Karpas-422 (cell line): ENCODE data around the gene FBXW2. TPM values are rescaled to one million over a fixed set of nuclear protein-coding genes. Genes with fewer than 3 reads are reported as not detected.

ENCODE experiments used
- DNase-seq: peaks from one replicate; pipeline ENCODE4 v3.0.0-alpha.2; 2015
- H2AFZ ChIP-seq: fragments of 200-600 bp; sonication (generic); 2 replicates; pipeline ENCODE4 v1.6.1; 2014; ENCODE audit warnings: antibody characterized with exemption, low read length, mixed read lengths
- H3K27ac ChIP-seq: fragments of 200-600 bp; sonication (generic); 2 replicates; pipeline ENCODE4 v1.5.1; 2014; ENCODE audit warnings: mild to moderate bottlenecking, low read length, moderate library complexity
- H3K27me3 ChIP-seq: fragments of 200-600 bp; sonication (generic); 2 replicates; pipeline ENCODE4 v1.6.1; 2014; ENCODE audit warnings: low read length, mixed read lengths
- H3K36me3 ChIP-seq: fragments of 200-600 bp; sonication (generic); 2 replicates; pipeline ENCODE4 v1.6.1; 2014; ENCODE audit warnings: low read length, mixed read lengths; ENCODE audit not compliant: insufficient read depth
- H3K4me1 ChIP-seq: fragments of 200-600 bp; sonication (generic); 2 replicates; pipeline ENCODE4 v1.6.1; 2014; ENCODE audit warnings: mild to moderate bottlenecking, low read length, mixed read lengths
- H3K4me2 ChIP-seq: fragments of 200-600 bp; sonication (generic); 2 replicates; pipeline ENCODE4 v1.6.1; 2014; ENCODE audit warnings: low read length, low read depth, mild to moderate bottlenecking; ENCODE audit not compliant: poor library complexity, severe bottlenecking
- H3K4me3 ChIP-seq: fragments of 200-600 bp; sonication (generic); 2 replicates; pipeline ENCODE4 v1.5.1; 2014; ENCODE audit warnings: mild to moderate bottlenecking, antibody characterized with exemption, low read length, mixed read lengths
- H3K79me2 ChIP-seq: fragments of 200-600 bp; sonication (generic); 2 replicates; pipeline ENCODE4 v1.6.1; 2014; ENCODE audit warnings: mild to moderate bottlenecking, low read length, mixed read lengths
- H3K9ac ChIP-seq: fragments of 200-600 bp; sonication (generic); 2 replicates; pipeline ENCODE4 v1.6.0; 2014; ENCODE audit warnings: low read length
- H3K9me2 ChIP-seq: fragments of 200-600 bp; sonication (generic), shearing (Covaris generic); replicated peaks from 2 replicates; pipeline ENCODE4 v1.6.0; 2014; ENCODE audit warnings: mild to moderate bottlenecking, low read length, moderate library complexity; ENCODE audit not compliant: insufficient read depth
- H3K9me3 ChIP-seq: fragments of 300-700, 200-600 bp; sonication (generic); 2 replicates; pipeline ENCODE4 v1.6.1; 2014; ENCODE audit warnings: low read length, mixed read lengths
- H4K20me1 ChIP-seq: fragments of 200-600 bp; sonication (generic); 2 replicates; pipeline ENCODE4 v1.6.1; 2014; ENCODE audit warnings: mild to moderate bottlenecking, antibody characterized with exemption, low read length, low read depth; ENCODE audit not compliant: insufficient read depth
- total RNA-seq: library from RNA; depleted of rRNA; stranded (reverse); fragments of >200 nt; shearing (Covaris generic); gene quantifications from 2 replicates; pipeline ENCODE4 v1.2.3, GENCODE V29; 2014; ENCODE audit warnings: low replicate concordance

Gene FBXW2
- total RNA-seq, 1 experiment from 2014 or later, result 42.0 TPM

GRCh38 chr9:120736881-120737280, 56.3 kb downstream of the FBXW2 start:
- no peak for DNase-seq
- H3K27ac ChIP-seq, result peak overlapping the region; percentile 99

DNA sequence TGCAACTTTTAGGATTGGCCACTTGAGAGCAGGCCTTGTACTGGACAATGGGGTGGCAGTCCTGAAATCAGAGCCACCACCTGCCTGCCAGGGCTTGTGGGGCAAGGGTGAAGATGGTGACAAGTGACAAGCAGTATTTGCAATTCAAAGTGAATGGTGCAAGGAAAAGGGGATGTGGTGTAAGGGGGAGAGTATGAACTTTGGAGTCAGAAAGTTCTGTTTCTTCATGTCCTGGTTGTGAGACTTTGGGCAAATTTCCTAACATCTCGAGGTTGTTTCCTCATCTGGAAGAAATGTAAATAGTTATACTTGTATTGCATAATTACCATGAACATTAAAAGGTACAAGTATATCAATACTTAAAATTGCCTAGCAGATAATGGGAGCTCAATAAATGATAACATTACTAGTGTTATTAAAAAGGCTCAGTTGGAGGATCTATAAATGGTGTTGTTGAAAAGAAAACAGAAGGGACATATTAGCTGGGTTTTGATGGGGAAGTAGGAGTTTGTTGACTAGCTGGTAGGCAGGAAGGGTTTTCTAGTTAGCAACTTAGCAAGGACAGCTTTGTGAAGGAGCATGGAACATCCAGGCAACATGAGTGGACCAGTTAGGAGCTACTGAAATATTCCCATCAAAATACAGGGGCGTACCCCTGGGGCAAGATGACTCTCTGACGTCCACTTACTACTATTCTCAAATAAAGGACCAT, 57.6 kb downstream of the FBXW2 start:
- H3K27ac ChIP-seq, result peak overlapping the region; percentile 99
- H3K9me3 ChIP-seq, result no peaks in the 10 kb centered on the region
- no peaks in the 10 kb centered on the region for H3K9me2 ChIP-seq
- DNase-seq, result peak; percentile 93
- H3K27me3 ChIP-seq, result no peaks in the 10 kb centered on the region
- peak overlapping the region; percentile 70 for H3K9ac ChIP-seq
- H3K4me2 ChIP-seq, result peak overlapping the region; percentile 64
- peak overlapping the region; percentile 26 for H3K4me3 ChIP-seq
- H3K79me2 ChIP-seq, result no peaks in the 10 kb centered on the region
- peaks cover 67% of the 10 kb centered on the region for H3K4me1 ChIP-seq
- H3K36me3 ChIP-seq, result no peaks in the 10 kb centered on the region; the same call in 1 of the 2 replicates
- H4K20me1 ChIP-seq, result no peaks in the 10 kb centered on the region
- H2AFZ ChIP-seq, result no peak overlapping the region

More at GRCh38 chr9:120736881-120737280, 56.3 kb downstream of the FBXW2 start:
- no peaks in the 10 kb centered on the region for H3K9me3 ChIP-seq
- H3K36me3 ChIP-seq, result no peaks in the 10 kb centered on the region; the same call in 1 of the 2 replicates
- H3K4me1 ChIP-seq, result peaks cover 67% of the 10 kb centered on the region
- no peak overlapping the region for H2AFZ ChIP-seq
- H3K4me3 ChIP-seq, result no peak overlapping the region
- H3K4me2 ChIP-seq, result no peak overlapping the region
- H3K27me3 ChIP-seq, result no peaks in the 10 kb centered on the region
- no peaks in the 10 kb centered on the region for H4K20me1 ChIP-seq
- no peaks in the 10 kb centered on the region for H3K79me2 ChIP-seq
- H3K9me2 ChIP-seq, result no peaks in the 10 kb centered on the region
- H3K9ac ChIP-seq, result no peak overlapping the region

GRCh38 chr9:120734607-120735410, 58.4 kb downstream of the FBXW2 start:
- H3K27me3 ChIP-seq, result no peaks in the 10 kb centered on the region

DNA sequence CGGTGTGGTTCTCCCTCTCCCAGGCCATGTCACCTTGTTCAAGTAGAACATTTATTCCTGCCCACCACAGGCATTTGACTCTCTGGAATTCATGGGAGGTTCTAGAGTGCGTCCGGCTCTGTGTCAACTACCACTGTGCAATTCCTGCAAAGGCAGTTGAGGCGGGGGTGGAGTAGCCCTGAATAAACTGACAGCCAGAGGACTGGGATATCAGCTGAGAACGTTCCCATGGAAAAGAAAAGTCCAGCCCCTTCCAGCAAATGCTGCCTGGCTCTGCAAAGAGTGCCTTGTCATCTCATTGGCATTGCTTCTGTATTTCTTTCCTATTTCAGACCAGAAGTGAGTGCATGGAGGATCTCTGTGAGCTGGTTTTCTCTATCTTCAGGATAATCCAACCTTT, 60.0 kb downstream of the FBXW2 start:
- peaks cover 87% of the 10 kb centered on the region for H3K4me1 ChIP-seq
- H3K4me3 ChIP-seq, result no peak overlapping the region
- no peaks in the 10 kb centered on the region for H3K79me2 ChIP-seq
- H3K27me3 ChIP-seq, result no peaks in the 10 kb centered on the region
- H2AFZ ChIP-seq, result no peak overlapping the region
- no peak for DNase-seq
- H4K20me1 ChIP-seq, result no peaks in the 10 kb centered on the region
- H3K9me3 ChIP-seq, result no peaks in the 10 kb centered on the region
- no peaks in the 10 kb centered on the region for H3K9me2 ChIP-seq
- no peaks in the 10 kb centered on the region; the same call in 1 of the 2 replicates for H3K36me3 ChIP-seq
- peak overlapping the region; percentile 99 for H3K27ac ChIP-seq
- H3K9ac ChIP-seq, result peak overlapping the region; percentile 32; the same call in 1 of the 2 replicates
- H3K4me2 ChIP-seq, result no peak overlapping the region

More at GRCh38 chr9:120734607-120735410, 58.4 kb downstream of the FBXW2 start:
- no peak overlapping the region for H2AFZ ChIP-seq
- no peaks in the 10 kb centered on the region for H3K9me2 ChIP-seq
- H3K9ac ChIP-seq, result peak overlapping the region; percentile 70
- no peaks in the 10 kb centered on the region for H3K9me3 ChIP-seq
- H3K4me3 ChIP-seq, result peak overlapping the region; percentile 3; the same call in 1 of the 2 replicates
- H3K79me2 ChIP-seq, result no peaks in the 10 kb centered on the region
- peaks cover 71% of the 10 kb centered on the region for H3K4me1 ChIP-seq
- peak overlapping the region; percentile 64 for H3K4me2 ChIP-seq
- no peaks in the 10 kb centered on the region for H4K20me1 ChIP-seq
- peak; percentile 64 for DNase-seq
- peak overlapping the region; percentile 99 for H3K27ac ChIP-seq
- no peaks in the 10 kb centered on the region; the same call in 1 of the 2 replicates for H3K36me3 ChIP-seq

- peaks cover 93% of the 10 kb centered on the region for H3K4me1 ChIP-seq
- H2AFZ ChIP-seq, result no peak overlapping the region
- H3K4me3 ChIP-seq, result peak overlapping the region; percentile 41
- no peaks in the 10 kb centered on the region for H3K9me3 ChIP-seq
- peak; percentile 98 for DNase-seq
- no peaks in the 10 kb centered on the region for H4K20me1 ChIP-seq
- no peaks in the 10 kb centered on the region for H3K79me2 ChIP-seq
- peak overlapping the region; percentile 68 for H3K4me2 ChIP-seq
- no peaks in the 10 kb centered on the region for H3K9me2 ChIP-seq
- peak overlapping the region; percentile 99 for H3K27ac ChIP-seq
- H3K36me3 ChIP-seq, result no peaks in the 10 kb centered on the region
- peak overlapping the region; percentile 77 for H3K9ac ChIP-seq
- H3K27me3 ChIP-seq, result no peaks in the 10 kb centered on the region
Measured at GRCh38 chr9:120730654-120731514, 62.3 kb downstream of the FBXW2 start.

DNA sequence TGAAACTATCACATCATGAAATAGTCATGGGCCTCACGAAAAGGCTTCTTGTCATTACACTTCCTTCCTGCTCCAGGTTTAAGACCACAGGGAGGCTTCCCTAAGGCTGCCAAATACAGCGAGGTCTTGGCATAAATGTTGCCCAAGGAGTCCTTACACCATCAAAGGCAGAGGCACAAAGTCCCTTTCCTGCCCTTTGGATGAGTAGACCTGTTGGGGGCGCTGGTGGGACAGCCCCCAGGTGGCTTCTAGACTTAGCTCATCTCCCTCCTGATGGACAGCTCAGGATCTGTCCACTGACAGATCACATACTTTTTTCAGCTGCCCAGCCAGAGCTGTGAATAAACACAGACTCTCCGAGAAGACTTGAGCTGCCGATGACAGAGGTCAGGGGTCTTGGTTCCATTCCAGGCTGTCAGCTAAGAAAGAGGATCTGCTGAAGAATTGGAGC, 63.4 kb downstream of the FBXW2 start:
- H3K27me3 ChIP-seq, result no peaks in the 10 kb centered on the region
- H2AFZ ChIP-seq, result no peak overlapping the region
- H3K27ac ChIP-seq, result peak overlapping the region; percentile 99
- peak overlapping the region; percentile 66 for H3K9ac ChIP-seq
- no peaks in the 10 kb centered on the region for H3K36me3 ChIP-seq
- H3K9me2 ChIP-seq, result no peaks in the 10 kb centered on the region
- no peaks in the 10 kb centered on the region for H4K20me1 ChIP-seq
- H3K4me1 ChIP-seq, result peaks cover 82% of the 10 kb centered on the region
- H3K9me3 ChIP-seq, result no peaks in the 10 kb centered on the region
- peak overlapping the region; percentile 45 for H3K4me2 ChIP-seq
- no peak overlapping the region; the same call in 1 of the 2 replicates for H3K4me3 ChIP-seq
- DNase-seq, result peak; percentile 92
- H3K79me2 ChIP-seq, result no peaks in the 10 kb centered on the region

- Histone ChIP-seq H3K27ac (peak overlapping the region; percentile 99), H3K27me3 (no peaks in the 10 kb centered on the region), H3K36me3 (no peaks in the 10 kb centered on the region), H3K9me3 (no peaks in the 10 kb centered on the region), H4K20me1 (no peaks in the 10 kb centered on the region), H3K4me3 (no peak overlapping the region), H3K9me2 (no peaks in the 10 kb centered on the region), H3K4me2 (peak overlapping the region; percentile 4), H3K4me1 (peaks cover 68% of the 10 kb centered on the region), H2AFZ (peak overlapping the region; percentile 32; the same call in 1 of the 2 replicates), H3K9ac (peak overlapping the region; percentile 36; the same call in 1 of the 2 replicates), H3K79me2 (no peaks in the 10 kb centered on the region)
- no peak for DNase-seq
Measured at GRCh38 chr9:120726484-120726883, 66.7 kb downstream of the FBXW2 start.
